Measurements from ENCODE around the gene NAA80.

The NAA80 gene

GRCh38 chr3:50256978-50257890 lies 42.0 kb downstream of the NAA80 start:
- no peak for DNase-seq (ENCODE audit: low read depth)

- DNase-seq (ENCODE audit: low read depth), result no peak
Observed at GRCh38 chr3:50255251-50255615, 44.0 kb downstream of the NAA80 start.

GRCh38 chr3:50254577-50255250 lies 44.5 kb downstream of the NAA80 start:
- peak; percentile 61 for DNase-seq (ENCODE audit: low read depth)

GRCh38 chr3:50251220-50251619 lies 48.0 kb downstream of the NAA80 start:
- DNase-seq (ENCODE audit: low read depth), result peak; percentile 98

- DNase-seq (ENCODE audit: low read depth), result no peak
Observed at GRCh38 chr3:50250514-50250913, 48.7 kb downstream of the NAA80 start.

- peak; percentile 81 for DNase-seq (ENCODE audit: low read depth)
Observed at GRCh38 chr3:50249457-50249856, 49.7 kb downstream of the NAA80 start.

GRCh38 chr3:50248387-50248786 lies 50.8 kb downstream of the NAA80 start:
- no peak for DNase-seq (ENCODE audit: low read depth)

GRCh38 chr3:50246517-50246954 lies 52.7 kb downstream of the NAA80 start:
- peak; percentile 99 for DNase-seq (ENCODE audit: low read depth)
